Prostate gland (tissue), 2 donors: ENCODE data around the gene SMIM10. TPM values are rescaled to one million over a fixed set of nuclear protein-coding genes. Genes with fewer than 3 reads are reported as not detected.

Source experiments
- DNase-seq: peaks from one replicate; pipeline ENCODE4 v3.0.0-alpha.2; 2019; ENCODE audit warnings: low spot score
- H3K27ac ChIP-seq, 2 donors: fragments of 200-600 bp; sonication (generic); 2 replicates each; pipeline ENCODE4 v1.5.1; 2017 to 2019
- H3K27me3 ChIP-seq: fragments of 200-600 bp; sonication (generic); replicated peaks from 2 replicates; pipeline ENCODE4 v1.5.1; 2019; ENCODE audit not compliant: insufficient read depth
- H3K36me3 ChIP-seq, 2 donors: fragments of 200-600 bp; sonication (generic); 1 replicate in 1 of 2; 2 replicates in 1 of 2; pipeline versions ENCODE4 v1.5.1 to v1.8.1; 2017 to 2019
- H3K4me1 ChIP-seq: fragments of 200-600 bp; sonication (generic); replicated peaks from 2 replicates; pipeline ENCODE4 v1.5.1; 2019
- H3K4me3 ChIP-seq, 2 donors: fragments of 200-600 bp; sonication (generic); 2 replicates each; pipeline ENCODE4 v1.5.1; 2017 to 2019
- H3K9me3 ChIP-seq: fragments of 200-600 bp; sonication (generic); 2 replicates; pipeline ENCODE4 v1.5.1; 2017
- CTCF ChIP-seq, 4 experiments: fragments of 200-600 bp in 2 of 4; fragments of 450-650 bp in 2 of 4; sonication (generic) in 2 of 4; IDR thresholded peaks; 1 replicate in 3 of 4; 2 replicates in 1 of 4; pipeline ENCODE4 v1.5.1; 2016 to 2019; ENCODE audit warnings: antibody characterized with exemption in 4 of 4, mild to moderate bottlenecking in 2 of 4, moderate library complexity in 2 of 4
- POLR2A ChIP-seq: fragments of 450-650 bp; IDR thresholded peaks from one replicate; pipeline ENCODE4 v1.6.1; 2016; ENCODE audit warnings: antibody characterized with exemption, mild to moderate bottlenecking
- POLR2AphosphoS5 ChIP-seq: sonication (generic); formaldehyde crosslinking; IDR thresholded peaks from one replicate; pipeline ENCODE4 v1.6.1; 2017; ENCODE audit warnings: antibody characterized with exemption
- WGBS: methylation state at CpG from one replicate; pipeline ENCODE4 v1.1.5; 2018; 5-methylcytosine and 5-hydroxymethylcytosine counted together
- intact Hi-C: fragments of 100-400 bp; cut with DNase I; formaldehyde crosslinking; loops from one replicate; pipeline ENCODE4 v1.14.2; 2022
- total RNA-seq, 2 donors: library from RNA; depleted of rRNA; stranded (reverse); fragments of >200 nt; gene quantifications; one replicate each; pipeline ENCODE4 v1.1.0, GENCODE V29; 2016

The SMIM10 gene
- total RNA-seq, 2 donors from 2014 or later = 5.0 to 49.8 TPM

- intact Hi-C loops = no loop called here
- H3K4me3 ChIP-seq = no peak overlapping the region
- DNase-seq = no peak
- WGBS = 21% methylated on average over 4 of the region's 4 CpGs
- H3K27ac ChIP-seq = no peak overlapping the region
- H3K36me3 ChIP-seq = no peaks in the 10 kb centered on the region
- H3K27me3 ChIP-seq = no peaks in the 10 kb centered on the region
- peak in 2 of 4 experiments; percentile 35 to 41 for TF ChIP-seq CTCF (IDR thresholded peaks at IDR 0.05)
- TF ChIP-seq POLR2A = no peak
- H3K4me1 ChIP-seq = no peaks in the 10 kb centered on the region
- no peaks in the 10 kb centered on the region for H3K9me3 ChIP-seq
Observed at GRCh38 chrX:134999469-134999868, 8.7 kb downstream of the SMIM10 start.

- Histone ChIP-seq H3K36me3 (no peaks in the 10 kb centered on the region), H3K4me1 (no peaks in the 10 kb centered on the region), H3K9me3 (no peaks in the 10 kb centered on the region), H3K27me3 (no peaks in the 10 kb centered on the region), H3K4me3 (no peak overlapping the region), H3K27ac (no peak overlapping the region)
- TF ChIP-seq CTCF (IDR thresholded peaks at IDR 0.05) (no peak), POLR2A (no peak), POLR2AphosphoS5 (no peak)
- intact Hi-C loops = loop anchor here (2.0 to 5.0 kb wide), 2 partner anchors 34 to 193 kb away; a partner anchor contains a TSS
- WGBS = 43% methylated on average over 1 of the region's 1 CpG
- no peak for DNase-seq
Observed at GRCh38 chrX:135000516-135000915, 9.7 kb downstream of the SMIM10 start.

- 1% methylated on average over 12 of the region's 35 CpGs for WGBS
- H3K27ac ChIP-seq = peak overlapping the region in 1 of 2 donors; percentile 39
- peak; percentile 85 for DNase-seq
- H3K4me1 ChIP-seq = no peaks in the 10 kb centered on the region
- intact Hi-C loops = loop anchor here (5.0 kb wide), 1 partner anchor 197 kb away; a partner anchor contains a TSS
- no peaks in the 10 kb centered on the region for H3K9me3 ChIP-seq
- no peaks in the 10 kb centered on the region for H3K27me3 ChIP-seq
- TF ChIP-seq POLR2AphosphoS5 (peak; percentile 81), CTCF (IDR thresholded peaks at IDR 0.05) (no peak), POLR2A (peak; percentile 42)
- no peaks in the 10 kb centered on the region for H3K36me3 ChIP-seq
- H3K4me3 ChIP-seq = peak overlapping the region; percentile 23 to 26
Observed at GRCh38 chrX:135003876-135004623, 13.3 kb downstream of the SMIM10 start.

- DNase-seq = no peak
- intact Hi-C loops = no loop called here
- Histone ChIP-seq H3K4me3 (no peak overlapping the region), H3K27ac (no peak overlapping the region), H3K4me1 (no peaks in the 10 kb centered on the region), H3K36me3 (no peaks in the 10 kb centered on the region), H3K9me3 (no peaks in the 10 kb centered on the region), H3K27me3 (no peaks in the 10 kb centered on the region)
- WGBS = 94% methylated on average over 4 of the region's 4 CpGs
- TF ChIP-seq CTCF (IDR thresholded peaks at IDR 0.05) (no peak), POLR2A (no peak), POLR2AphosphoS5 (no peak)
Observed at GRCh38 chrX:135006187-135006586, 15.4 kb downstream of the SMIM10 start.

- no peaks in the 10 kb centered on the region for H3K36me3 ChIP-seq
- TF ChIP-seq POLR2A (no peak), CTCF (IDR thresholded peaks at IDR 0.05) (no peak), POLR2AphosphoS5 (no peak)
- WGBS = 58% methylated on average over 1 of the region's 1 CpG
- no peak for DNase-seq
- H3K4me1 ChIP-seq = no peaks in the 10 kb centered on the region
- H3K27me3 ChIP-seq = no peaks in the 10 kb centered on the region
- intact Hi-C loops = no loop called here
- H3K4me3 ChIP-seq = no peak overlapping the region
- H3K27ac ChIP-seq = no peak overlapping the region
- H3K9me3 ChIP-seq = no peaks in the 10 kb centered on the region
Observed at GRCh38 chrX:135009057-135009610, 18.3 kb downstream of the SMIM10 start.
